Erythroblast (primary cell): ENCODE measurements around the gene DARS1.

Experiments used
- GATA1 ChIP-seq: IDR thresholded peaks from 2 replicates; pipeline ENCODE4 v1.6.1; 2011; ENCODE audit warnings: low read depth, mild to moderate bottlenecking, control low read depth, low read length, moderate library complexity
- POLR2A ChIP-seq: IDR thresholded peaks from 2 replicates; pipeline ENCODE4 v1.6.1; 2011; ENCODE audit warnings: mild to moderate bottlenecking, low read length

DNA sequence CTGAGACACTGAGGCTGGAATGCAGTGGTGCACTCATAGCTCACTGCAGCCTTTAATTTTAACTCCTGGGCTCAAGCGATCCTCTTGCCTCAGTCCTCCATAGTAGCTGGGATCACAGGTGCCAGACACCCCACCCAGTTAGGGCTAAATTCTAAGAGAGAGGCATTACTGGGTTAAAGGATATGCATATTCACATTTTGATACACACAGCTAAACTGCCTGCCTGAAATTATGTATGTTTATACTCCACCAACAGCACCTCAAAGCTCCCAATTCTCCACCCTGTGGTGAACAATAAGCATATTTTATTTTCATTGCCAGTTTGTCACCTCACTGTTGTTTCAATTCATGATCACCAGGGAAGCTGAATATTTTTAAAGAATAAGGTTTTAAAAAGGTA, 90.5 kb downstream of the DARS1 start:
- no peak for TF ChIP-seq POLR2A
- no peak for TF ChIP-seq GATA1
